ENCODE results near the gene GRB10. TPM values are rescaled to one million over a fixed set of nuclear protein-coding genes. Genes with fewer than 3 reads are reported as not detected.

The GRB10 gene
- total RNA-seq, 4 donors from 2014 or later, result 32.1 to 50.3 (median 38.1) TPM

GRCh38 chr7:50622821-50623220, 159.9 kb downstream of the GRB10 start:
- DNase-seq, result no peak
- H3K27ac ChIP-seq, result no peak overlapping the region
- no peaks in the 10 kb centered on the region for H3K4me1 ChIP-seq
- H3K36me3 ChIP-seq, result peaks cover 0 to 12% (median 0%) of the 10 kb centered on the region in 3 donors
- TF ChIP-seq CTCF (IDR thresholded peaks at IDR 0.05) (no peak), POLR2A (IDR thresholded peaks at IDR 0.05) (no peak)
- H3K9me3 ChIP-seq, result no peaks in the 10 kb centered on the region
- no peak overlapping the region for H3K4me3 ChIP-seq
- H3K27me3 ChIP-seq, result no peaks in the 10 kb centered on the region

DNA sequence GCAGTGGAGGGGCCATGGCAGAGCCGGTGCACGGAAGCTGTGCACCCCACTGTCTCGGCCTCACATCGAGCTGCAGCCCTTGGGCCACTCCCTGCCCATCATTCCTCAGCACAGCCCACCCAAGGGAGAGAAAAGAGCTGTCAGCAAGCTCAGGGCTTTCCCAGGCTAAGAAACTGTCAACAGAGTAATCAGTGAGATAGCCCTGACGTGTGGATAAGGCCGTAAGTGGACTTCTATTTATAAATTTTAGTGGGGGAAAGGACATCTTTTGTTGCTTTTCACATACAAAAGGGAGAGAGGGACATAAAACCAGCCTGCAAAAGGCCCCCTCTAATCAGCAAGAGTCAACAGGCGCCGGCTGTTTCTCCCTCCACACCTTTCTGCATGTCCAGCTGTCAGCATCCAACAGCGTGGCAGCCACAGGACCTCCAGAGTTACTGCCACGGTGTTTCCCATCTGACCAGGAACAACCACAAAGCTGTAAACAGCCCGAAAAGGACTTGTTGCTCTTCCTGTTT, 160.7 kb downstream of the GRB10 start:
- no peak for DNase-seq
- no peak overlapping the region for H3K27ac ChIP-seq

GRCh38 chr7:50621206-50621605, 161.5 kb downstream of the GRB10 start:
- Histone ChIP-seq H3K9me3 (no peaks in the 10 kb centered on the region), H3K4me1 (no peaks in the 10 kb centered on the region), H3K36me3 (peaks cover 0 to 11% (median 0%) of the 10 kb centered on the region in 3 donors), H3K4me3 (no peak overlapping the region), H3K27me3 (no peaks in the 10 kb centered on the region), H3K27ac (no peak overlapping the region)
- TF ChIP-seq POLR2A (IDR thresholded peaks at IDR 0.05), result no peak
- no peak for TF ChIP-seq CTCF (IDR thresholded peaks at IDR 0.05)
- no peak for DNase-seq

More for the DNA sequence above, 160.7 kb downstream of the GRB10 start:
- no peaks in the 10 kb centered on the region for H3K4me1 ChIP-seq
- peaks cover 0 to 13% (median 0%) of the 10 kb centered on the region in 3 donors for H3K36me3 ChIP-seq
- H3K27me3 ChIP-seq, result no peaks in the 10 kb centered on the region
- no peak for TF ChIP-seq POLR2A (IDR thresholded peaks at IDR 0.05)
- TF ChIP-seq CTCF (IDR thresholded peaks at IDR 0.05), result no peak
- H3K4me3 ChIP-seq, result no peak overlapping the region
- no peaks in the 10 kb centered on the region for H3K9me3 ChIP-seq

- DNase-seq, result no peak
- Histone ChIP-seq H3K4me3 (no peak overlapping the region), H3K27me3 (no peaks in the 10 kb centered on the region), H3K9me3 (no peaks in the 10 kb centered on the region), H3K27ac (no peak overlapping the region), H3K36me3 (peaks cover 0 to 7% (median 0%) of the 10 kb centered on the region in 3 donors), H3K4me1 (peaks cover 0 to under 1% (median 0%) of the 10 kb centered on the region in 4 donors)
- no peak for TF ChIP-seq CTCF (IDR thresholded peaks at IDR 0.05)
- TF ChIP-seq POLR2A (IDR thresholded peaks at IDR 0.05), result no peak
These were observed 162.3 kb downstream of the GRB10 start for GRCh38 chr7:50620433-50620832.

DNA sequence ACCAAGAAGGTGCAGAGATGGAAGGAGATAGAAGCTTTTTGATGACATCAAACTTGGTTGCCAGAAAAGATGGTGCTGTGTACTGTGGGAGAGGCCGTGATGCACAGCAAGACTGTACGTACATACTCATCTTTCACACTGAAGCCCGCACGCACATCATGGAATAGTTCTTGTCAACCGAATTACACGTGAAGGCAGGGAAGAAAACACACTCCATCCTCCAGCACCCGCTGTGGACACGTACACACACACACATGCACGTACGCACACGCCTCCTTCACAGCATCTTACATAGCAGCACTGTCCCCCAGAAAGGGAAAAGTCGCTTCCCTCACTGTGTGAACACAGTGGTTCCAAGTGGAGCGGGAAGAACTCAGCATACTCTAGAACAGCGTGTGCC, 163.0 kb downstream of the GRB10 start:
- H3K27ac ChIP-seq, result no peak overlapping the region
- no peak overlapping the region for H3K4me3 ChIP-seq

More for the DNA sequence above, 163.0 kb downstream of the GRB10 start:
- DNase-seq, result no peak
- TF ChIP-seq POLR2A (IDR thresholded peaks at IDR 0.05), result no peak
- TF ChIP-seq CTCF (IDR thresholded peaks at IDR 0.05), result no peak
- no peaks in the 10 kb centered on the region for H3K27me3 ChIP-seq
- H3K36me3 ChIP-seq, result peaks cover 0 to 5% (median 0%) of the 10 kb centered on the region in 3 donors
- peaks cover 0 to 7% (median 0%) of the 10 kb centered on the region in 4 donors for H3K4me1 ChIP-seq
- H3K9me3 ChIP-seq, result no peaks in the 10 kb centered on the region

Data from Peyer's patch (tissue), 4 donors.